Skeletal muscle satellite cell (primary cell): ENCODE data around the gene GDF10.

Source experiments
- H3K27me3 ChIP-seq: 2 replicates; pipeline ENCODE4 v1.7.0; 2013; ENCODE audit warnings: low read length; ENCODE audit not compliant: control insufficient read depth, insufficient read depth
- H3K36me3 ChIP-seq: 2 replicates; pipeline ENCODE4 v1.7.0; 2013; ENCODE audit warnings: mild to moderate bottlenecking, control low read depth, low read length; ENCODE audit not compliant: insufficient read depth
- H3K4me1 ChIP-seq: 2 replicates; pipeline ENCODE4 v1.7.0; 2013; ENCODE audit warnings: low read length; ENCODE audit not compliant: control insufficient read depth, insufficient read depth
- H3K4me2 ChIP-seq: 2 replicates; pipeline ENCODE4 v1.7.0; 2013; ENCODE audit warnings: mild to moderate bottlenecking, low read length
- H3K4me3 ChIP-seq: 2 replicates; pipeline ENCODE4 v1.7.0; 2013; ENCODE audit warnings: low read length
- H3K9ac ChIP-seq: 2 replicates; pipeline ENCODE4 v1.7.0; 2013; ENCODE audit warnings: mild to moderate bottlenecking, low read depth, low read length, moderate library complexity
- H3K9me3 ChIP-seq: replicated peaks from 2 replicates; pipeline ENCODE4 v1.7.0; 2013; ENCODE audit warnings: mild to moderate bottlenecking, control low read depth, low read length

Gene GDF10

DNA sequence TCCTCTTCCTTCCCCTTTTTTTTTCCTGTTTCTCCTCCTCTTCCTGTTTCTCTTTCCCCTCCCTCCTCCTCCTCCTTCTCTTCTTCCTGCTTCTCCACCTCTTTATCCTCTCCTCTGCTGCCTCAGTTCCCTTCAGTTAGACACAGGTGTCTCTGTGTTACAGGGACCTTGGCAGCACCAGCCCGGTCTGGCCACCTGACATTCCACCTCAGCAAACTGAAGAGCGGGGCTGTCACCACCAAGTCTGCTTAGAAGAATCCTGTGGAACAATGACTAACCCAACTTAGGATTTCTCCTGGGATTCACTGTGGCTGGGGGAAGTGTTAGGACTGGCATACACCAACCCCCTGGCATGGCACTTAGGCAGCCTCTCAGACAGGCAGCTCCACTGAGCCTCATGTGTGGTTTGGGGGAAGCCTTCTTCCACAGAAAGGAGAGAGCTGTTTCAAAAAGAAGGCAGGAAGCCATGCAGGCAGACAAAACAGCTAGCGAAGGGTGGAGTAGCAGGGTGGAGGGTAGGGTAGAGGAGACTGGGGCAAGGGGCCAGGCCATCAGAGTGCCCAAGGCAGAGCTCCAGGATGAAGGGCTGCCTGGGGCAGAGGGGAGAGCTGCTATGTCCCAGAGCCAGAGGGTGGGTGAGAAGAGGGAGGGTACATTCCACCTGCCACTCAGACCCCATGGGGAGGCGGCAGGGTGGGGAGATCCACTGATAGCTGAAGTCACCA is 13.2 kb upstream of the GDF10 start:
- Histone ChIP-seq H3K4me3 (no peak overlapping the region), H3K27me3 (peaks cover 4% of the 10 kb centered on the region), H3K36me3 (no peaks in the 10 kb centered on the region), H3K9ac (no peak overlapping the region), H3K9me3 (no peaks in the 10 kb centered on the region), H3K4me2 (no peak overlapping the region), H3K4me1 (no peaks in the 10 kb centered on the region)

DNA sequence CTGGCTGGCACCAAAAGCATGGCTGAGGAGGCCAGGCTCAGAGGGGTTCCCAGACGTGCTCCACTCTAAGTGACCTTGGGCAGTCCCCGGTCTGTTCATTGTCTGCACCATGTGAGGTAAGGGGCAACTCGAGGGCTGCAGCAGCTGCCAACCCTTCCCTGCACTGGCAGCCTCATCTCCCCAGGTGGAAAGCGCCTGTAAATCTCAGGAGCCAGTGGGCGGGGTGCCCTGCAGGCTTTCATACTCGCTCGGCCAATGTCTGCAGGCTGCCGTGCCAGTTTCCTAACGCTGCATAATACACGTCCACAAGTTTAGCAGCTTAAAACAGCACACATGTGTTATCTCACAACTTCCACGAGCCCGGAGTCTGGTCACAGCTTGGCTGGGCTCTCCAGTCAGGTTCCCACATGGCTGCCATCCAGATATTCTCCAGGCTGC is 12.6 kb upstream of the GDF10 start:
- H3K9ac ChIP-seq, result no peak overlapping the region
- no peak overlapping the region for H3K4me2 ChIP-seq
- H3K36me3 ChIP-seq, result no peaks in the 10 kb centered on the region
- no peaks in the 10 kb centered on the region for H3K4me1 ChIP-seq
- no peaks in the 10 kb centered on the region for H3K9me3 ChIP-seq
- no peak overlapping the region for H3K4me3 ChIP-seq
- H3K27me3 ChIP-seq, result peaks cover 4% of the 10 kb centered on the region

DNA sequence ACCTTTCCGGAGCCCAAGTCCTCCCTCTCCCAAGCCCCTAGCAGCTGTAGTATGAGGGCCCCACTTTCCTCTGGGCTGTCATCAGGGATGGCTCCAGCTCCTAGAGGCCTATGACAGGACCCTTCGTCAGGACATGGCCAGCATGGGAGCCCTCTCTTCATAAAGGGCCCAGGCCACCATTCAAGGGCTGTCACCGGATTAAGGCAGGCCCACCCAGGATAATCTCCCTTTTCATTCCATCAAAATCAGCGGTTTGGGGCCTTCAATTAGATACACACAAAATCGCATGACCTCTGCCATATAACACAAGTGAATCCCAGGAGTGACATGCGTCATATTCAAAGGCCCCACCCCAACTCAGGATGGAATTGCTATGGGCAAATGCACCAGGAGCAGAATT is 12.2 kb upstream of the GDF10 start:
- Histone ChIP-seq H3K4me1 (no peaks in the 10 kb centered on the region), H3K4me3 (no peak overlapping the region), H3K27me3 (peaks cover 4% of the 10 kb centered on the region), H3K9ac (no peak overlapping the region), H3K4me2 (no peak overlapping the region), H3K9me3 (no peaks in the 10 kb centered on the region), H3K36me3 (no peaks in the 10 kb centered on the region)

DNA sequence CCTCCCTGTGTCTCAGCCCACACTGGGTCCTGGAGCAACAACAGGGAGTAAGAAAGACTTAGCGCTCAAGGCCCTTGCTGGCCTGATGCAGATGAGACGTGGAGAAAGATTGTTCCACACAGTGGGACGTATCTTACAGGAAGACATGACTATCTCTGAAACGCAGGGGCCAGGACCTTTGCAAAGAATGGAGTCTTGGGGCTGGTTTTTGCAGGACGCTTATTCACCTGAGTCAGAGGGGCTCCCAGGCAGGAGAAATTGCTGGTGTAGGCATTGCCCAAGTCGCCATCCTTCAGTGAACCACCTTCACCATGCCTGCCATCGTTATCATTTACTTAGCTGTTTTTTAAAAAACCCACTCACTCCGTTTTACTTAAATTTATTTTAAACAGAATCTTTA is 11.8 kb upstream of the GDF10 start:
- H3K36me3 ChIP-seq, result no peaks in the 10 kb centered on the region
- no peak overlapping the region for H3K4me2 ChIP-seq
- H3K4me1 ChIP-seq, result no peaks in the 10 kb centered on the region
- H3K9ac ChIP-seq, result no peak overlapping the region
- no peak overlapping the region for H3K4me3 ChIP-seq
- H3K9me3 ChIP-seq, result no peaks in the 10 kb centered on the region
- peaks cover 4% of the 10 kb centered on the region for H3K27me3 ChIP-seq

DNA sequence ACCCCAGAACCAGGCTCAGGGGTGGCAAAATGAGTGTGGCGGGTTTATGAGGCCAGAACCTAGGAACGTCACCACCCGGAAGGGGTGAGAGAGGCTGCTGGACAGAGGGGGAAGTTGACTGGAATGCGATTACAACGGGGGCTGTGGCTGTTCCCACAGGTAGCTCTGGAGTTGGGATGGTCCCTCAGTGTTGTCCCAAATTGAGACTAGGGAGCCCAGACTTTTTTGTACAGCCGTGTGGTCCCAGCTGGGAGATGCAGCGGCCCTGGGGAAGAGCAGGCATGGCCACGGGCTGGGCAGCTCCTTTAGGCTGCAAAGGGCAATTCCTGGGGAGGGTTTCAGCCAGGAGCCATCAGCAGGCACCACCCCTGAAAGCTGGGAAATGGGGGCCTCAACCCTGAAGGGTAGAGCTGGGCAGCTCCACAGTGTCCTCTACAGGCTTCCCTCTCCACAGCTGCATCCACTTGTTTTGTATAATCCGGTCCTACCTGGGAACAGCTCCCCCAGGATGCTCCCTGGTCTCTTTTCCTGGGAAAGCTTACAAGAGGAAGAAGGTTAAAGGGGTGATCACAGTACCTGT is 11.0 kb upstream of the GDF10 start:
- Histone ChIP-seq H3K27me3 (peaks cover 10% of the 10 kb centered on the region), H3K36me3 (no peaks in the 10 kb centered on the region), H3K4me1 (no peaks in the 10 kb centered on the region), H3K9ac (no peak overlapping the region), H3K4me3 (no peak overlapping the region), H3K4me2 (no peak overlapping the region), H3K9me3 (no peaks in the 10 kb centered on the region)

DNA sequence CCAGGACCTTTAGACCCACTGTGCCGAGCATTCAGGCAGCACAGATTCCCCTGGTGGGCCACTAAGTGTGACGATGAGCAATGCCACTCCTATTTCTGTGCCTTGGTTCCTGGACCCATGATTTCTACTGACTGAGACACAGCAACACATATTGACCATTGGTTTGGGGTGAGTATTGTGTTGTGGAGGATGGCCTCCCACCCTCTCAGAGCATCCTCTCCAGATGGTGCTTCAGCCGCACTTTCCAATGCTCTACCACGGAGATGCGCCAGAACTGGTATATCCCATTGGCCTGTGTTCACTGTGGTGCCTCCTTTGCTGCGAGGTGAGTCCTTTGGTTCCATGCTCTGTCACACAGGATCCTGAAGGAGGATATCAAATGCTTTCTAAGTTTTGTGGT is 10.1 kb upstream of the GDF10 start:
- no peaks in the 10 kb centered on the region for H3K9me3 ChIP-seq
- H3K4me2 ChIP-seq, result no peak overlapping the region
- no peak overlapping the region for H3K9ac ChIP-seq
- peaks cover 11% of the 10 kb centered on the region for H3K27me3 ChIP-seq
- no peak overlapping the region for H3K4me3 ChIP-seq
- no peaks in the 10 kb centered on the region for H3K4me1 ChIP-seq
- H3K36me3 ChIP-seq, result no peaks in the 10 kb centered on the region

DNA sequence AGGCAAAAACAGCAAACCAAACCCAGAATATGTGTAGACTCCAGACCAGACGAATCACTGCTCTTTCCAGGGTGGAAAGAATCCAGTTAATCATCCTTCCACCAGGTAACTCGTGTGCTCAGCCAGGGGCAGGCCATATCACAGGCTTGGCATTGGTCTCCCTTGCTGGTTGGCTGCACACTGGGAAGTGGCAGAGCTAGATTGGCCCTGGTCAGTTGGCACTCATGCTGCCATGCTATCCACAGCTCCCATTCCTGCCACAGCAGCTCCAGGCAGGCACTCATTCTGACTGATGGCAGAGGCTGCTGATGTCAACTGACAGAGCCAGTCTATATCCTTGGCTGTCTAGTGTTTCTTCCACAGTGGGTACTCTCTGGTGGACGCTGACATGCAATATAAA is 9.7 kb upstream of the GDF10 start:
- no peak overlapping the region for H3K4me3 ChIP-seq
- H3K27me3 ChIP-seq, result peaks cover 15% of the 10 kb centered on the region
- no peaks in the 10 kb centered on the region for H3K9me3 ChIP-seq
- no peaks in the 10 kb centered on the region for H3K4me1 ChIP-seq
- no peak overlapping the region for H3K9ac ChIP-seq
- no peak overlapping the region for H3K4me2 ChIP-seq
- H3K36me3 ChIP-seq, result no peaks in the 10 kb centered on the region

DNA sequence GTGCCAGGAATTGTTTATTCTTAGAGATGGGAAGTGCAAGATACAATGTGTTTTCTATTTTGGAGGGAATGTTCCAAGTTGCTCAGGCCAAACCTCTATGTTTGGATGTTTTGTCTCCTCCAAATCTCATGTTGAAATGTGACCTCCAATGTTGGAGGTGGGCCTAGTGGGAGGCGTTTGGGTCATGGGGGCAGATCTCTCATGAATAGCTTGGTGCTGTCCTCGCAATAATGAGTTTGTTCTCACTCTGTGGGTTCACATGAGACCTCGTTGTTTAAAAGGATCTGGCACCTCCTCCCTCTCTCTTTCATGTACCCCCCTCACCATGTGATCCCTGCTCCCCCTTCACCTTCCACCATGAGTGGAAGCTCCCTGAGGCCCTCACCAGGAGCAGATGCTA is 8.3 kb upstream of the GDF10 start:
- no peaks in the 10 kb centered on the region for H3K4me1 ChIP-seq
- H3K4me2 ChIP-seq, result no peak overlapping the region
- H3K4me3 ChIP-seq, result no peak overlapping the region
- no peak overlapping the region for H3K9ac ChIP-seq
- no peaks in the 10 kb centered on the region for H3K36me3 ChIP-seq
- no peaks in the 10 kb centered on the region for H3K9me3 ChIP-seq
- peaks cover 28% of the 10 kb centered on the region for H3K27me3 ChIP-seq

DNA sequence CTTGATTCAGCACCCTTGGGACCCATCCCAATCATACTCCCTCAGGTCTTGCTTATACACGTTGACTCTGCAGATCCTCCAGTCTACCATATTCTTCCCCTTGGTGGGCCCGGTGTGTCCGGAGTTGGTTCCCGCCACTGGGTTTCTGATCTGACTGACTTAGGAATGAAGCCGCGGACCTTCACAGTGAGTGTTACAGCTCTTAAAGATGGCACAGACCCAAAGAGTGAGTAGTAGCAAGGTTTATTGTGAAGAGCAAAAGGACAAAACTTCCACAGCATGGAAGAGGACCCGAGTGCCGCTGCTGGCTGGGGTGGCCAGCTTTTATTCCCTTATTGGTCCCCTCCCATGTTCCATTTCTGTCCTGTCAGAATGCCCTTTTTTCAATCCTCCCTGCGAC is 5.9 kb upstream of the GDF10 start:
- H3K4me3 ChIP-seq, result no peak overlapping the region
- H3K27me3 ChIP-seq, result peaks cover 47% of the 10 kb centered on the region
- H3K9ac ChIP-seq, result no peak overlapping the region
- H3K4me1 ChIP-seq, result no peaks in the 10 kb centered on the region
- H3K4me2 ChIP-seq, result no peak overlapping the region
- H3K36me3 ChIP-seq, result no peaks in the 10 kb centered on the region
- no peaks in the 10 kb centered on the region for H3K9me3 ChIP-seq

DNA sequence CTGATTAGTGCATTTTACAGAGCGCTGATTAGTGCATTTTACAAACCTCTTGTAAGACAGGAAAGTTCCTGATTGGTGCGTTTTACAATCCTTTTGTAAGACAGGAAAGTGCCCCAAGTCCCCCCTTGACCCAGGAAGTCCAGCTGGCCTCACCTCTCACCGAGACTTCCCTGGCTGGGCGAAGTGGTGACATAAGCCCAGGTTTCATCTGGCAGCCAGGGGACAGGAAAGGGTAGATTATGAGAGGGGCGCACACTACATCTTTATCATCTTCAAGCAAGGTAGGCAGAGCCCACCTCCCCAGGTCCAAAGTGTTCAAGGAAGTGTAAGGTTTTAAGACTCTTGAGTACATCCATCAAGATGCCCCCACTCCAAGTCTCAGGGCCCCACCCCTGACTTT is 5.5 kb upstream of the GDF10 start:
- Histone ChIP-seq H3K4me1 (no peaks in the 10 kb centered on the region), H3K4me2 (no peak overlapping the region), H3K9ac (no peak overlapping the region), H3K4me3 (no peak overlapping the region), H3K9me3 (no peaks in the 10 kb centered on the region), H3K27me3 (peaks cover 51% of the 10 kb centered on the region), H3K36me3 (no peaks in the 10 kb centered on the region)

DNA sequence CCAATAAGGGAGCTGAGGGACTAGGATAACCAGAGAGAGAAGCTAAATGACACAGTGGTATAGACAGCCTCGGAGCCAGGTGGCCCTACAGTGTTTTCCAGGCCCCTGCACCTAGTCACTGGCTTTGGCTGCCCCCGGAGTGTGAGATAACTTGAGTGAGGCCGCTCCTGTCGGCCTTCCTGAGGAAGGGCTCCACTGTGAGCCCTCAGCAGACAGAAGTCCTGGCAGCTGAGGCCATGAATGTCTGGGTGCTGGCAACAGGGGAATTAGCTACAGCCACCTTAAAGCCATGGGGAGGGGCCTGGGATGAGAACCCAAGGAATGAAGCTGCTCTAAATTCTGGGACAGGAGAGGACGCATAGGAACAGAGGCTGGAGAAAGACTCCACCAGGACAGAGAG is 4.6 kb upstream of the GDF10 start:
- no peaks in the 10 kb centered on the region for H3K9me3 ChIP-seq
- H3K4me3 ChIP-seq, result no peak overlapping the region
- H3K27me3 ChIP-seq, result peaks cover 57% of the 10 kb centered on the region
- no peaks in the 10 kb centered on the region for H3K4me1 ChIP-seq
- no peak overlapping the region for H3K4me2 ChIP-seq
- no peak overlapping the region for H3K9ac ChIP-seq
- H3K36me3 ChIP-seq, result no peaks in the 10 kb centered on the region
